B cell (primary cell): ENCODE results near the gene RABGAP1. TPM values are rescaled to one million over a fixed set of nuclear protein-coding genes. Genes with fewer than 3 reads are reported as not detected.

Source experiments
- ATAC-seq: fragments of 200-7000 bp; cut with Tn5 transposase; one replicate; pipeline ENCODE4 v1.10.0; 2021; ENCODE audit warnings: low read depth, mild to moderate bottlenecking, moderate number of reproducible peaks, moderate library complexity
- CTCF ChIA-PET: fragments of 350-600 bp; sonication (Branson Sonifier 250); formaldehyde crosslinking; loops from one replicate; lab custom pipeline; 2021; ENCODE audit warnings: antibody characterized with exemption, inconsistent platforms; lab: Charles Lee
- POLR2A ChIA-PET: fragments of 350-600 bp; sonication (Branson Sonifier 250); formaldehyde crosslinking; loops from one replicate; lab custom pipeline; 2021; ENCODE audit warnings: antibody characterized with exemption; lab: Charles Lee
- DNase-seq: peaks from one replicate; pipeline ENCODE4 v3.0.0; 2013
- H2AFZ ChIP-seq: 2 replicates; pipeline ENCODE4 v1.6.1; 2012; ENCODE audit warnings: mild to moderate bottlenecking, low read depth, low read length; ENCODE audit not compliant: insufficient read depth, poor library complexity, severe bottlenecking
- H3K27ac ChIP-seq, 2 donors: 1 replicate in 1 of 2; 2 replicates in 1 of 2; pipeline ENCODE4 v1.5.1; 2012 to 2013; ENCODE audit warnings: low read length in 2 of 2, mild to moderate bottlenecking in 2 of 2, moderate library complexity in 1 of 2
- H3K27me3 ChIP-seq, 4 experiments: fragments of 200-600 bp in 1 of 4; sonication (generic) in 1 of 4; replicated peaks in 1 of 4; 1 replicate in 2 of 4; 2 replicates in 2 of 4; pipeline versions ENCODE4 v1.6.1 to v1.7.0; 2013 to 2016; ENCODE audit warnings: low read length in 3 of 4, mild to moderate bottlenecking in 2 of 4, mixed read lengths in 1 of 4, moderate library complexity in 1 of 4; ENCODE audit not compliant: insufficient read depth in 4 of 4, control insufficient read depth in 3 of 4; ENCODE audit errors: control extremely low read depth in 1 of 4
- H3K36me3 ChIP-seq, 2 experiments: replicated peaks in 1 of 2; 1 replicate in 1 of 2; 2 replicates in 1 of 2; pipeline versions ENCODE4 v1.6.1 to v1.7.1; 2013; ENCODE audit warnings: low read length in 1 of 2; ENCODE audit not compliant: insufficient read depth in 2 of 2, control insufficient read depth in 1 of 2; ENCODE audit errors: control extremely low read depth in 1 of 2, extremely low read depth in 1 of 2
- H3K4me1 ChIP-seq, 2 donors: fragments of 200-600 bp in 1 of 2; sonication (generic) in 1 of 2; 1 replicate in 1 of 2; 2 replicates in 1 of 2; pipeline versions ENCODE4 v1.5.1 to v1.6.1; 2013 to 2017; ENCODE audit warnings: low read length in 2 of 2; ENCODE audit not compliant: control insufficient read depth in 2 of 2, insufficient read depth in 2 of 2
- H3K4me2 ChIP-seq: replicated peaks from 2 replicates; pipeline ENCODE3; 2012; ENCODE audit warnings: mild to moderate bottlenecking, low read depth, low read length; ENCODE audit not compliant: poor library complexity, severe bottlenecking
- H3K4me3 ChIP-seq, 5 experiments: fragments of 200-600 bp in 1 of 5; sonication (generic) in 1 of 5; 1 replicate in 3 of 5; 2 replicates in 2 of 5; pipeline versions ENCODE4 v1.5.1 to v1.7.0; 2011 to 2016; ENCODE audit warnings: low read length in 4 of 5, mild to moderate bottlenecking in 4 of 5, low read depth in 2 of 5, control low read depth in 1 of 5, moderate library complexity in 1 of 5; ENCODE audit not compliant: insufficient read depth in 1 of 5; ENCODE audit errors: control extremely low read depth in 1 of 5, extremely low read depth in 1 of 5
- H3K79me2 ChIP-seq: fragments of 200-600 bp; sonication (generic); one replicate; pipeline ENCODE4 v1.6.0; 2016; ENCODE audit warnings: low read length; ENCODE audit not compliant: control insufficient read depth, insufficient read depth
- H3K9ac ChIP-seq: fragments of 200-600 bp; sonication (generic); 2 replicates; pipeline ENCODE4 v1.6.1; 2017; ENCODE audit warnings: mild to moderate bottlenecking, low read length, moderate library complexity
- H3K9me3 ChIP-seq, 3 donors: one replicate each; pipeline versions ENCODE4 v1.6.1 to v1.7.1; 2013; ENCODE audit warnings: low read length in 2 of 3; ENCODE audit not compliant: control insufficient read depth in 2 of 3, insufficient read depth in 1 of 3; ENCODE audit errors: control extremely low read depth in 1 of 3
- H4K20me1 ChIP-seq: 2 replicates; pipeline ENCODE4 v1.6.0; 2012; ENCODE audit warnings: mild to moderate bottlenecking, low read length; ENCODE audit not compliant: insufficient read depth, control insufficient read depth, poor library complexity, severe bottlenecking
- H3K27ac Mint-ChIP-seq: one replicate; pipeline ENCODE4 v1.8.0; 2021; ENCODE audit warnings: mixed read lengths
- H3K27me3 Mint-ChIP-seq: one replicate; pipeline ENCODE4 v1.8.0; 2021; ENCODE audit warnings: mixed read lengths
- H3K4me1 Mint-ChIP-seq: one replicate; pipeline ENCODE4 v1.8.0; 2021; ENCODE audit warnings: mixed read lengths
- H3K4me3 Mint-ChIP-seq: one replicate; pipeline ENCODE4 v1.8.0; 2021; ENCODE audit warnings: mixed read lengths
- H3K9me3 Mint-ChIP-seq: one replicate; pipeline ENCODE4 v1.8.0; 2022; ENCODE audit warnings: mixed read lengths; ENCODE audit not compliant: insufficient read depth
- EZH2 ChIP-seq: IDR thresholded peaks from 2 replicates; pipeline ENCODE4 v1.6.1; 2012; ENCODE audit warnings: borderline replicate concordance, low read depth, mild to moderate bottlenecking, moderate library complexity, low read length; ENCODE audit not compliant: insufficient read depth, poor library complexity, severe bottlenecking
- WGBS: methylation state at CpG from one replicate; pipeline ENCODE4 v1.1.5; 2013; ENCODE audit warnings: missing lambda C conversion rate; ENCODE audit not compliant: insufficient coverage; 5-methylcytosine and 5-hydroxymethylcytosine counted together
- intact Hi-C: fragments of 100-400 bp; cut with micrococcal nuclease; formaldehyde crosslinking; loops from one replicate; pipeline ENCODE4 v1.10.0; 2022
- polyA plus RNA-seq: library from polyadenylated mRNA; depleted of rRNA; stranded (reverse); fragments of >200 nt; gene quantifications from 2 replicates; pipeline ENCODE4 v1.2.3, GENCODE V29; 2012
- total RNA-seq, 2 donors: library from RNA; stranded (reverse); fragments of 120-200 nt in 1 of 2; gene quantifications; 1 replicate in 1 of 2; 2 replicates in 1 of 2; pipeline versions ENCODE4 v1.2.3 to v1.2.4, GENCODE V29; 2013 to 2022
- TF ChIP-seq, protein P1 (sequence below): fragments of 200-600 bp; IDR thresholded peaks from one replicate; pipeline ENCODE4 v1.8.0; 2022; ENCODE audit warnings: antibody characterized with exemption, mild to moderate bottlenecking

The RABGAP1 gene
- total and polyA plus RNA-seq, 2 donors (not counting 1 experiment from before 2014, with no cell fraction given) = 13.9 to 81.0 TPM

DNA sequence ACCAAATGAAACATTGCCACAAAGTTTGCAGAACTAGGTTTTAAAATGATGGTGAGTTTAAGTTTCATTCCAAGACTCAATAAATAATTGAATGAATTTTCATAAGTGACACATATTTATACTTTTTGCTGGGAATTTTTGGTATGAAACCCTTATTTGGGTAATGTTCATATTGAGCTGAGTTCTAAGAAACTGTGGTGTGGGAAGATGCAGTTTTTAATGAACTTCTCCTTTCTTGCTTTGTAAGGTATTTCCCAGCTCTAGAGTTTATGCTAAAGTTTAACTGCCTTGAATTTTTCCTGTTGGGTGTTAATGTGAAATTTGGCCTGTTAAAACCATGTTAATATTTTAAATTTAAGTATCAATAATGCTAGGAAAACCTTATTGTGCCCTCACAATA lies 15.1 kb downstream of the RABGAP1 start:
- no peak for DNase-seq
- Histone ChIP-seq H3K9ac (no peak overlapping the region), H2AFZ (no peak overlapping the region), H3K27me3 (no peaks in the 10 kb centered on the region), H3K4me2 (no peak overlapping the region), H3K4me3 (no peak overlapping the region), H3K9me3 (peaks cover 0 to 2% (median 0%) of the 10 kb centered on the region in 3 donors), H4K20me1 (peaks cover 19% of the 10 kb centered on the region), H3K36me3 (peaks cover 0 to 25% of the 10 kb centered on the region in 2 experiments), H3K4me1 (no peaks in the 10 kb centered on the region), H3K27ac (no peak overlapping the region), H3K79me2 (peaks cover 57% of the 10 kb centered on the region)
- Mint-ChIP-seq H3K4me3 (no peak overlapping the region), H3K9me3 (no peaks in the 10 kb centered on the region), H3K27me3 (no peaks in the 10 kb centered on the region), H3K27ac (no peak overlapping the region), H3K4me1 (peaks cover 16% of the 10 kb centered on the region)
- no peak for ATAC-seq
- POLR2A ChIA-PET = no interaction called here
- intact Hi-C loops = no loop called here
- TF ChIP-seq, protein P1, sequence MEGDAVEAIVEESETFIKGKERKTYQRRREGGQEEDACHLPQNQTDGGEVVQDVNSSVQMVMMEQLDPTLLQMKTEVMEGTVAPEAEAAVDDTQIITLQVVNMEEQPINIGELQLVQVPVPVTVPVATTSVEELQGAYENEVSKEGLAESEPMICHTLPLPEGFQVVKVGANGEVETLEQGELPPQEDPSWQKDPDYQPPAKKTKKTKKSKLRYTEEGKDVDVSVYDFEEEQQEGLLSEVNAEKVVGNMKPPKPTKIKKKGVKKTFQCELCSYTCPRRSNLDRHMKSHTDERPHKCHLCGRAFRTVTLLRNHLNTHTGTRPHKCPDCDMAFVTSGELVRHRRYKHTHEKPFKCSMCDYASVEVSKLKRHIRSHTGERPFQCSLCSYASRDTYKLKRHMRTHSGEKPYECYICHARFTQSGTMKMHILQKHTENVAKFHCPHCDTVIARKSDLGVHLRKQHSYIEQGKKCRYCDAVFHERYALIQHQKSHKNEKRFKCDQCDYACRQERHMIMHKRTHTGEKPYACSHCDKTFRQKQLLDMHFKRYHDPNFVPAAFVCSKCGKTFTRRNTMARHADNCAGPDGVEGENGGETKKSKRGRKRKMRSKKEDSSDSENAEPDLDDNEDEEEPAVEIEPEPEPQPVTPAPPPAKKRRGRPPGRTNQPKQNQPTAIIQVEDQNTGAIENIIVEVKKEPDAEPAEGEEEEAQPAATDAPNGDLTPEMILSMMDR = no peak
- TF ChIP-seq EZH2 = no peak
- CTCF ChIA-PET = no interaction called here

DNA sequence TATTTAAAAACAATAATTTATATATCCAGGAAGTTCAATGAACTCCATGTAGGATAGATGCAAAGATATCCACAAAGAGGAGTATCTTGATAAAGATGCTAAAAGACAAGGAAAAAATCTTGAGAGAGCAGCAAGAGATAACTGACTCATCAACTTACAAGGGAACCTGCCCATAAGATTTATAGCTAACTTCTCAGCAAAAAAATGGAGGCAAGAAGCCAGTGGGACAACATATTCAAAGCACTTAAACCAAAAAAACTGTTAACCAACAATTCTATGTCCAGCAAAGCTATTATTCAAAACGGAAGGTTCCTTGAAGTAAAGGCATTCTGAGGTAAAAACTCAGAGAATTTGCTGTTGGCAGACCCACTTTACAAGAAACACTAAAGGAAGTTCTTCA lies 20.3 kb downstream of the RABGAP1 start:
- intact Hi-C loops = no loop called here
- H3K36me3 ChIP-seq = peaks cover 0 to 30% of the 10 kb centered on the region in 2 experiments
- DNase-seq (no peak), ATAC-seq (no peak)
- H3K27ac ChIP-seq = no peak overlapping the region
- POLR2A ChIA-PET = no interaction called here
- H2AFZ ChIP-seq = no peak overlapping the region
- H3K4me1 ChIP-seq = no peaks in the 10 kb centered on the region
- no peak overlapping the region for H3K4me2 ChIP-seq
- no CpG with 5 or more reads among the region's 1 CpG for WGBS
- Mint-ChIP-seq H3K27ac (no peak overlapping the region), H3K4me1 (no peaks in the 10 kb centered on the region), H3K27me3 (no peaks in the 10 kb centered on the region), H3K4me3 (no peak overlapping the region), H3K9me3 (no peaks in the 10 kb centered on the region)
- TF ChIP-seq, protein P1 = no peak
- no peak for TF ChIP-seq EZH2
- no peak overlapping the region for H3K4me3 ChIP-seq
- H4K20me1 ChIP-seq = no peaks in the 10 kb centered on the region
- H3K9ac ChIP-seq = no peak overlapping the region
- H3K9me3 ChIP-seq = peaks cover 0 to 5% (median 0%) of the 10 kb centered on the region in 3 donors
- H3K27me3 ChIP-seq = no peaks in the 10 kb centered on the region
- H3K79me2 ChIP-seq = peaks cover 9% of the 10 kb centered on the region
- CTCF ChIA-PET = no interaction called here
